Naive thymus-derived CD8-positive, alpha-beta T cell (primary cell): ENCODE data around the gene SNN. TPM values are rescaled to one million over a fixed set of nuclear protein-coding genes. Genes with fewer than 3 reads are reported as not detected.

Source experiments
- ATAC-seq, 2 donors: fragments of 150-1000 bp; cut with Tn5 transposase in 1 of 2; sonication (Bioruptor Pico), chemical (Tn5 transposase) in 1 of 2; 1 replicate in 1 of 2; 2 replicates in 1 of 2; pipeline ENCODE4 v1.10.0; 2021; ENCODE audit warnings: mild to moderate bottlenecking in 2 of 2, moderate library complexity in 2 of 2
- POLR2A ChIA-PET: fragments of 350-600 bp; sonication (Branson Sonifier 250); formaldehyde crosslinking; loops from one replicate; lab custom pipeline; 2021; ENCODE audit warnings: antibody characterized with exemption; lab: Charles Lee
- DNase-seq, 10 donors: peaks; one replicate each; pipeline versions ENCODE4 v3.0.0 to v3.0.0-alpha.2; 2020 to 2022
- H3K27ac Mint-ChIP-seq, 10 donors: one replicate each; pipeline ENCODE4 v1.8.0; 2020 to 2022; ENCODE audit warnings: mild to moderate bottlenecking in 10 of 10, mixed read lengths in 10 of 10, moderate library complexity in 4 of 10, inconsistent platforms in 1 of 10
- H3K27me3 Mint-ChIP-seq, 5 donors: one replicate each; pipeline ENCODE4 v1.8.0; 2021 to 2022; ENCODE audit warnings: mixed read lengths in 5 of 5
- H3K36me3 Mint-ChIP-seq, 3 donors: one replicate each; pipeline ENCODE4 v1.8.0; 2020 to 2022; ENCODE audit warnings: mixed read lengths in 3 of 3, mild to moderate bottlenecking in 2 of 3, inconsistent platforms in 1 of 3
- H3K4me1 Mint-ChIP-seq, 4 donors: one replicate each; pipeline ENCODE4 v1.8.0; 2021 to 2022; ENCODE audit warnings: mixed read lengths in 4 of 4
- H3K4me3 Mint-ChIP-seq, 10 donors: one replicate each; pipeline ENCODE4 v1.8.0; 2020 to 2022; ENCODE audit warnings: mild to moderate bottlenecking in 10 of 10, mixed read lengths in 10 of 10, moderate library complexity in 6 of 10, inconsistent platforms in 1 of 10
- H3K9me3 Mint-ChIP-seq, 9 donors: one replicate each; pipeline ENCODE4 v1.8.0; 2020 to 2022; ENCODE audit warnings: mixed read lengths in 9 of 9, mild to moderate bottlenecking in 3 of 9, inconsistent platforms in 1 of 9, moderate library complexity in 1 of 9
- polyA plus RNA-seq, 3 donors: library from polyadenylated mRNA; unstranded; fragments of 300-500 nt; fragmentation: Illumina TruSeq; gene quantifications; one replicate each; pipeline ENCODE4 v1.2.3, GENCODE V29; 2021
- total RNA-seq, 8 experiments: library from RNA in 2 of 8; stranded (reverse) in 2 of 8; gene quantifications; one replicate each; pipeline ENCODE4 v1.2.3 and lab custom pipeline; 2021 to 2026

Gene SNN
- 10 to 100 TPM; 24.4 to 25.9 TPM for total RNA-seq
- 10 to 100 TPM; 16.0 to 26.9 (median 19.0) TPM for polyA plus RNA-seq
- 11.4 to 173 (median 55.9) reads per million in 6 experiments for total RNA-seq (lab: John Stamatoyannopoulos, UW)

- peak within 1 kb of the TSS; percentile 51 to 98 (median 97) for H3K27ac Mint-ChIP-seq
- no peaks in the 10 kb centered on the region for H3K36me3 Mint-ChIP-seq
- no peaks in the 10 kb centered on the region for H3K27me3 Mint-ChIP-seq
- DNase-seq = peak; percentile 73 to 90 (median 82)
- peak; percentile 76 to 80 for ATAC-seq
- POLR2A ChIA-PET = interaction anchor here (0.6 to 3.2 kb wide), 12 partner anchors 9 to 136 kb away, joined by 3 to 21 read pairs (median 4); partner anchors contain the start of gene TXNDC11
- H3K9me3 Mint-ChIP-seq = no peaks in the 10 kb centered on the region
- peak within 1 kb of the TSS; percentile 81 to 95 (median 90) for H3K4me3 Mint-ChIP-seq
- H3K4me1 Mint-ChIP-seq = peaks cover 44 to 83% (median 78%) of the 10 kb centered on the region in 4 donors
Measured at GRCh38 chr16:11667824-11668622, at the start of gene SNN. Gene SNN (plus strand): TSS chr16:11668455. CDS start chr16:11676060, 7,605 bp downstream.

- POLR2A ChIA-PET = interaction anchor here (0.5 to 11.1 kb wide), 22 partner anchors 9 to 213 kb away, joined by 3 to 151 read pairs (median 4); partner anchors contain the start of gene LITAF
- H3K36me3 Mint-ChIP-seq = no peaks in the 10 kb centered on the region
- peaks cover 0 to 6% (median 3%) of the 10 kb centered on the region in 9 donors for H3K9me3 Mint-ChIP-seq
- H3K4me3 Mint-ChIP-seq = peak overlapping the region; percentile 44 to 91 (median 71)
- no peaks in the 10 kb centered on the region for H3K27me3 Mint-ChIP-seq
- ATAC-seq (peak; percentile 35 to 41), DNase-seq (peak in 6 of 10 donors; percentile 11 to 57 (median 42))
- H3K27ac Mint-ChIP-seq = peak overlapping the region; percentile 90 to 100 (median 98)
- H3K4me1 Mint-ChIP-seq = peaks cover 26 to 86% (median 76%) of the 10 kb centered on the region in 4 donors
Measured at GRCh38 chr16:11619327-11619851, 48.9 kb upstream of the SNN start.

GRCh38 chr16:11620243-11621003 lies 47.8 kb upstream of the SNN start:
- H3K4me3 Mint-ChIP-seq = peak overlapping the region in 9 of 10 donors; percentile 48 to 91 (median 68)
- POLR2A ChIA-PET = interaction anchor here (0.5 to 11.1 kb wide), 15 partner anchors 8 to 365 kb away, joined by 3 to 151 read pairs (median 6); partner anchors contain the start of genes LITAF and SOCS1
- H3K27ac Mint-ChIP-seq = peak overlapping the region; percentile 98 to 100 (median 99)

DNA sequence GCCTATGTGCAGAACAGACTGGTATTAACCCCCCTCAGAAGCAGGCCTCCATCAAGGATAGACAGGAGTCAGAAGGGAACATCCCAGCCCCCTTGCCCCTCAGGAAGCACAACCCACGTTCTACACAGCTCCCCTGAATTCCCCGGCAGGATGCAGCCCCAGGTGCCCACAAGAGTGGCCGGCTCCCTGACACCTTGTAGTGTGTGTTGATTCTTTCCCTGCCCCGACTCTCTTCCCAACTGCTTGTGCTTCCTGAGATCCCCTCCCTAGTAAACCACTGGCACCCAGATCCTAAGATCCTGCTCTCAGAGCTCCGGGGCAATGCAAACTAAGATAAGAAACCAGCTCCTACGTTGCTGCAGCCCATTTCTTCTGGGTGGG lies 46.7 kb upstream of the SNN start:
- Mint-ChIP-seq H3K9me3 (peaks cover 0 to 6% (median 3%) of the 10 kb centered on the region in 9 donors), H3K27ac (peak overlapping the region; percentile 98 to 100 (median 99)), H3K27me3 (no peaks in the 10 kb centered on the region), H3K4me1 (peaks cover 25 to 84% (median 73%) of the 10 kb centered on the region in 4 donors), H3K4me3 (peak overlapping the region; percentile 76 to 95 (median 86)), H3K36me3 (no peaks in the 10 kb centered on the region)
- peak in 1 of 2 donors; percentile 4 for ATAC-seq
- no peak for DNase-seq
- POLR2A ChIA-PET = interaction anchor here (0.6 to 11.1 kb wide), 32 partner anchors 9 to 175 kb away, joined by 3 to 151 read pairs (median 8); partner anchors contain the start of genes LITAF, SNN, TXNDC11 and ZC3H7A

More at GRCh38 chr16:11620243-11621003, 47.8 kb upstream of the SNN start:
- H3K9me3 Mint-ChIP-seq = peaks cover 0 to 6% (median 3%) of the 10 kb centered on the region in 9 donors
- ATAC-seq (no peak), DNase-seq (no peak)
- H3K27me3 Mint-ChIP-seq = no peaks in the 10 kb centered on the region
- H3K4me1 Mint-ChIP-seq = peaks cover 25 to 88% (median 76%) of the 10 kb centered on the region in 4 donors
- no peaks in the 10 kb centered on the region for H3K36me3 Mint-ChIP-seq

GRCh38 chr16:11621920-11622651 lies 46.2 kb upstream of the SNN start:
- Mint-ChIP-seq H3K27ac (peak overlapping the region; percentile 98 to 100 (median 99)), H3K27me3 (no peaks in the 10 kb centered on the region), H3K4me3 (peak overlapping the region; percentile 76 to 95 (median 86)), H3K4me1 (peaks cover 25 to 84% (median 72%) of the 10 kb centered on the region in 4 donors), H3K36me3 (no peaks in the 10 kb centered on the region), H3K9me3 (peaks cover 0 to 6% (median 3%) of the 10 kb centered on the region in 9 donors)
- DNase-seq (peak; percentile 45 to 89 (median 75)), ATAC-seq (peak; percentile 93 to 96)
- POLR2A ChIA-PET = interaction anchor here (0.6 to 11.1 kb wide), 32 partner anchors 9 to 175 kb away, joined by 3 to 151 read pairs (median 8); partner anchors contain the start of genes LITAF, SNN, TXNDC11 and ZC3H7A

GRCh38 chr16:11624205-11624604 lies 44.0 kb upstream of the SNN start:
- ATAC-seq (no peak), DNase-seq (no peak)
- Mint-ChIP-seq H3K27me3 (no peaks in the 10 kb centered on the region), H3K4me3 (peak overlapping the region in 9 of 10 donors; percentile 39 to 91 (median 61)), H3K9me3 (peaks cover 0 to 6% (median 3%) of the 10 kb centered on the region in 9 donors), H3K27ac (peak overlapping the region; percentile 45 to 91 (median 87)), H3K4me1 (peaks cover 25 to 76% (median 61%) of the 10 kb centered on the region in 4 donors), H3K36me3 (no peaks in the 10 kb centered on the region)
- POLR2A ChIA-PET = interaction anchor here (3.2 to 11.1 kb wide), 2 partner anchors 37 to 42 kb away, joined by 23 to 151 read pairs; partner anchors contain the start of gene LITAF

- H3K27me3 Mint-ChIP-seq = no peaks in the 10 kb centered on the region
- ATAC-seq = no peak
- peak overlapping the region; percentile 34 to 91 (median 87) for H3K27ac Mint-ChIP-seq
- POLR2A ChIA-PET = interaction anchor here (0.7 to 11.1 kb wide), 4 partner anchors 37 to 1240 kb away, joined by 3 to 151 read pairs (median 4); partner anchors contain the start of gene LITAF
- H3K4me1 Mint-ChIP-seq = peaks cover 25 to 75% (median 62%) of the 10 kb centered on the region in 4 donors
- no peaks in the 10 kb centered on the region for H3K36me3 Mint-ChIP-seq
- H3K4me3 Mint-ChIP-seq = peak overlapping the region in 9 of 10 donors; percentile 39 to 91 (median 58)
- H3K9me3 Mint-ChIP-seq = peaks cover 0 to 6% (median 3%) of the 10 kb centered on the region in 9 donors
- no peak for DNase-seq
Measured at GRCh38 chr16:11624636-11625607, 43.3 kb upstream of the SNN start.

- no peaks in the 10 kb centered on the region for H3K36me3 Mint-ChIP-seq
- H3K4me3 Mint-ChIP-seq = peak overlapping the region in 2 of 10 donors; percentile 13 to 18
- ATAC-seq = no peak
- peaks cover 25 to 75% (median 62%) of the 10 kb centered on the region in 4 donors for H3K4me1 Mint-ChIP-seq
- DNase-seq = no peak
- POLR2A ChIA-PET = interaction anchor here (0.6 to 1.1 kb wide), 2 partner anchors 34 to 64 kb away, joined by 3 to 6 read pairs; no protein-coding TSS in a partner anchor
- H3K27ac Mint-ChIP-seq = peak overlapping the region in 8 of 10 donors; percentile 43 to 88 (median 84)
- no peaks in the 10 kb centered on the region for H3K27me3 Mint-ChIP-seq
- no peaks in the 10 kb centered on the region for H3K9me3 Mint-ChIP-seq
Measured at GRCh38 chr16:11625769-11626168, 42.5 kb upstream of the SNN start.

DNA sequence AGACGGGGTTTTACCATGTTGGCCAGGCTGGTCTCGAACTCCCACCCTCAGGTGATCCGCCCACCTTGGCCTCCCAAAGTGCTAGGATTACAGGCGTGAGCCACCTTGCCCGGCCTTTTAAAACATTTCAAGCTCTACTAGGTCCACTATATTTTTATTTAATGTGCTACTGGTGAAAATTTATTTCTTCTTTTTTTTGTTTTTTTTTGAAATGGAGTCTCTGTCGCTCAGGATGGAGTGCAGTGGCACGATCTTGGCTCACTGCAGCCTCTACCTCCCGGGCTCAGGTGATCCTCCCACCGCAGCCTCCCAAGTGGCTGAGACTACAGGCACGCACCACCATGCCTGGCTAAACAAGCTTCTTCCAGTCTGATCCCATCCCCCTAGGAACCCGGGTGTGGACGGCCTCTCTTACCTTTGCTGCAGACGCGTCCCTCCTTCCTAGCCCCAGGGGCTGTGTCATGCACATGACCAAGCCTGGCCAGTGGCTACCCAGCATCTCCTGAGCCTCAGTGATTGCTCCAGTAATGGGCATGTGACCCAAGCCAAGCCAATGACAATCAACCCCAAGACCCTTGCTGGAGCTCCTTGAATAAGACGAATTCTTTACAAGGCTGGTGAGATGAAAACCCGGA lies 41.5 kb upstream of the SNN start:
- DNase-seq = no peak
- H3K4me3 Mint-ChIP-seq = no peak overlapping the region
- H3K27me3 Mint-ChIP-seq = no peaks in the 10 kb centered on the region
- POLR2A ChIA-PET = interaction anchor here (0.6 to 1.3 kb wide), 4 partner anchors 10 to 66 kb away, joined by 3 to 6 read pairs (median 4); no protein-coding TSS in a partner anchor
- peak overlapping the region in 6 of 10 donors; percentile 22 to 77 (median 68) for H3K27ac Mint-ChIP-seq
- no peaks in the 10 kb centered on the region for H3K9me3 Mint-ChIP-seq
- H3K4me1 Mint-ChIP-seq = peaks cover 20 to 70% (median 56%) of the 10 kb centered on the region in 4 donors
- no peaks in the 10 kb centered on the region for H3K36me3 Mint-ChIP-seq
- ATAC-seq = no peak
